GM20431 (cell line): ENCODE measurements around the gene GNB1L.
"Not testable (repeated sequence)": the region's sequence is repeated elsewhere in the genome, so short reads cannot be mapped to it uniquely, and the experiment has no call there.

Experiments used
- in situ Hi-C: fragments of 300-500 bp; cut with MseI, MboI; formaldehyde crosslinking; loops from one replicate; pipeline ENCODE4 v1.15.0; 2020; ENCODE audit warnings: low sequenced_read_pairs; ENCODE audit not compliant: unreplicated experiment

GNB1L gene

GRCh38 chr22:19802001-19802893 lies 52.4 kb downstream of the GNB1L start:
- in situ Hi-C loops, result no loop called here

- in situ Hi-C loops, result no loop called here
Observed at GRCh38 chr22:19801340-19802000, 53.2 kb downstream of the GNB1L start.

DNA sequence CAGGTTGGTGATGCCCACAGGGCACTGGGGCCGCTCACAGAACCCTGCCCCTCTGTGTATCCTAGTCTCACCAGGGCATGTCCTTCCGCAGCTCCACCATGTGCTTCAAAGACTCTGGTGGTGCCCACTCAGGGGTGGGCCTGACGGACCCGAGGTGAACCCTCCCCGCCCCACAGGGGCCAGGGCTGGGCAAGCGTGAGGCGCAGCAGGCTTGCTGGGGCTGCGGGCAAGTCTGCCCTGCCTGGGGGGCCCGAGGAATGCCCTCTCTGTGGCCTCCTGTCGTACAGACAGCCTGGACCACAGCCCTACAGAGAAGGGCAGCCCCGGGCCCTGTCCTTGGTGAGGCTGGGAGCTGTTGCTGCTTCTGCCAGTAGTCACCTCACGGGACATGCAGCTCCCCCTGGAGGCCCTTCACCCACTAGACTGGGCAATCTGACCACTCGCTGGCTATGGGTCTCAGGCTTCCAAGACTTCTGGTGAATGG lies 53.9 kb downstream of the GNB1L start:
- in situ Hi-C loops, result no loop called here

GRCh38 chr22:19800306-19800705 lies 54.4 kb downstream of the GNB1L start:
- in situ Hi-C loops, result no loop called here

GRCh38 chr22:19799322-19800190 lies 55.1 kb downstream of the GNB1L start:
- in situ Hi-C loops, result no loop called here

DNA sequence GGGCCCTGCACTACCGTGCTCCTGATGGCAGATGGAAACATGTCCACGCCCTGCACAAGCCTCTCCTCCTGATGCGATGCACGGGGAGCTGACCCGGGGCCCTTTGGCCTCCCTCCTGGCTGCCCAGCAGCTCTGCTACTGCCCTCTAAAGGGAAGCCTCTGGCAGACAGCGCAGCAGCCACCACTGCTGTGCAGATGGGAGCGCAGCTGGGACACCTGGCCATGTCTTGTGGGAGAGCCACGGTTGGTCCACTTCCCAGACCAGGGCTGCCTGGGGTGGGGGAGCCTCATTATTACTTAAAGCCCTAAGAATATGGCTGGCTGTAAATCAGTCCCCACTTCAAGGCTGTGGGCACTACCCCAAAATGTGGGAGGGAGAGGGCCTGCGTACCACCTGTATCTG lies 55.8 kb downstream of the GNB1L start:
- in situ Hi-C loops, result no loop called here

DNA sequence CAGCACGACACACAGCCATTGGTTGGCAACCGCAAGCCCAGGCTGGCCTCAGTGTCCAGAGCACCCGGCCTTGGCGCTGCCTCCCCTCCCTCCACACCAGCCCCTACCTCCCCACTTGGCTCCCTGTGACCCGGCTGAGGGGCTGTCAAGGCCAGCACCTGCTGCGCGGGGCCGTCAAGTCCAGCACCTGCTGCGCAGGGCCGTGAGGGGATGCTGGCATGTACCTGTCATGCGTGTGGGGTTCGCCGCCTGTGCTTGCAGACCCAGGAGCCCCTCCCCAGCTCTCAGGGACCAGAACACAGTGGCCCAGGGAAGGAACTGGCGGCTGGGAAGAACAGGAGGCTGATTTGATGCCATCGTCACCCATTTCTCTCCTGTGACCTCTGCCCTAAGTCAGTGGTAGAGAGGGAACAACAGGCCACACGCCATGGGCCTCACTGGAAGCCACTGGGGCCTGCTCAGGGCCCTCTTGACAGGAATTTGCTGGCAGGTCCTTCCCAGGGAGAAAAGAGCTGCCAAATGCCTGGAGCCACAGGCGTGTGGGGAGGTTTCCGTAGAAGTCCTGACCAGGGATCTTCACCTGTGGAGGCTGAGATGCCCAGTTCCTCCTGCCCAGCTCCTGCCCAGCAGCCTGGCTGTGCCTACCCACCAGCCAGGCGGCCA lies 56.5 kb downstream of the GNB1L start:
- in situ Hi-C loops, result no loop called here

- in situ Hi-C loops, result no loop called here
Observed at GRCh38 chr22:19797086-19798002, 57.3 kb downstream of the GNB1L start.

DNA sequence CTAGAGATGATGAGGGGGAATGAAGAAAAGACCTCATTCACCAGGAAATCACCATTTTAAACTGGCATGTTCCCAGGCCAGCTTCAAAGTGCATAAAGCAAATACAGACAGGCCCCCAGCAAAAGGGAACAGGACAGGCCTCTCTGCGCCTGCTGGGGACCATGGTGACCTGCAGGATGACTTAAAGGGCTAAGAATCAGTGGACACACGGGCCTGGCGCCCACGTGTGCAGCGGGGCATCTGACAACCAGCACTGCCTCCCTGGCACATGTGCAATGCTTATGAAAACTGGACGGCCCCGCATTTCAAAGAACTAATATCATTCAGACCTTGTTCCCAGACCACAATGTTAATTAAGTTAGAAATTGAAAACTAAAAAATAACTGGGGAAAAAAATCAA lies 58.5 kb downstream of the GNB1L start:
- in situ Hi-C loops, result no loop called here

DNA sequence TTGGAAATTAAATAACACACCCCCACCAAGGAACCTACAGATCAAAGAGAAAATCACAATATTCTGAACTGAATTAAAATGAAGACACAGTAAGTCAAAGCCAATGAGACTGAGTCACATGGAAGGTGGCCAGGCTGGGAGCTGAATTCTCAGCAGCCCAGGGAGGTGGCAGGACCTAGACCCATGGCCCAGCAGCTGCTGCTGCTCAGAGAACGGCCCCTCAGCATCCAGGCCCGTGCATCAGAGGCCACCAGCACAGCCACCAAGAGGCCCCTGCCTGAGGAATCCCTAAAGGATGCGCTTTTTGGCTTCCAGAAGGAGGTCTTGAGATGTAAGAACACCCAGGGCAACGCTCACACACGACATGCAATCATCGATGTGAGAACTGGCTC lies 59.1 kb downstream of the GNB1L start:
- in situ Hi-C loops, result no loop called here

GRCh38 chr22:19793661-19794310 lies 60.9 kb downstream of the GNB1L start:
- in situ Hi-C loops, result no loop called here

- in situ Hi-C loops, result no loop called here
Observed at GRCh38 chr22:19793161-19793560, 61.5 kb downstream of the GNB1L start.

DNA sequence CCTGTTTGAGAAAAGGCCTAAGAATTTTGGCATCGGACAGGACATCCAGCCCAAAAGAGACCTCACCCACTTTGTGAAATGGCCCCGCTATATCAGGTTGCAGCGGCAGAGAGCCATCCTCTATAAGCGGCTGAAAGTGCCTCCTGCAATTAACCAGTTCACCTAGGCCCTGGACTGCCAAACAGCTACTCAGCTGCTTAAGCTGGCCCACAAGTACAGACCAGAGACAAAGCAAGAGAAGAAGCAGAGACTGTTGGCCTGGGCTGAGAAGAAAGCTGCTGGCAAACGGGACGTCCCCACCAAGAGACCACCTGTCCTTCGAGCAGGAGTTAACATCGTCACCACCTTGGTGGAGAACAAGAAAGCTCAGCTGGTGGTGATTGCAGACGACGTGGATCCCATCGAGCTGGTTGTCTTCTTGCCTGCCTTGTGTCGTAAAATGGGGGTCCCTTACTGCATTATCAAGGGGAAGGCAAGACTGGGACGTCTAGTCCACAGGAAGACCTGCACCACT lies 62.2 kb downstream of the GNB1L start:
- in situ Hi-C loops, result not testable (repeated sequence)

GRCh38 chr22:19791894-19792293 lies 62.8 kb downstream of the GNB1L start:
- in situ Hi-C loops, result no loop called here

DNA sequence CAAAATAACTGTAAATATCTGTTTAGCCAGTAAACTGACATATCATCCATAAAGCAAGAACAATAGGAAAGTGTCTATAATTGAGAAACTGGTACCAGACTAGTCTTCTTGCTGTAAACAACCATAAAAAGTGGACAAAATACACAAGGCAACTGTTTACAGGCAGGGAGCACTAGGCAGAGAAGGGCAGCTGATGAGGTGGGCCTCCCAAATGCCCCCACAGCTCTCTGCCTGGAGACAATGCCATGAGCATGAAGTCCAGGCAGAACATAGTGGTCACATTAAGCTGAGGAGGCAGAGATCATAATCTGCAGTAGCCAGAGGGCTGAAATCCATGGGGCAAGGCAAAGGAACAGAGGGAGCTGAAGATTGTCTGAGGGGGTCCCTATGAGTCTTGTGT lies 63.4 kb downstream of the GNB1L start:
- in situ Hi-C loops, result no loop called here

DNA sequence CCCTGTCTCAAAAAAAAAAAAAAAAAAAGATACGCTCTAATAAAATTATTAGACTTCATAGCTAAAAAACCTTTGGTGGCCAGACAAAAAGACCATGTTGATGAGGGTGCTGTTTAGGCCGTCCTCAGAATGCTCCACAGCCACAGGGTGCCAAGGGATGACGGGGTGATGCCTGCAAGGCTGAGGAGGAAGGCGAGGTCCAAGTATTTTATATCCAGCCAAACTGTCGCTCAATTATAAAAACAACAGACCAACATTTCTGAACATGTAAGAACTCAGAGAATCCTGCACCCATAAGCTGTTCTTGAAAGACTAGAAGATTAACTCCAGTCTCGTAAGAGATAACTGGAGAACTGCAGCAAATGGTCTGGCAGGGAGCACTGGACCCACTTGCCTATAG lies 64.8 kb downstream of the GNB1L start:
- in situ Hi-C loops, result no loop called here

GRCh38 chr22:19789406-19789805 lies 65.3 kb downstream of the GNB1L start:
- in situ Hi-C loops, result no loop called here

DNA sequence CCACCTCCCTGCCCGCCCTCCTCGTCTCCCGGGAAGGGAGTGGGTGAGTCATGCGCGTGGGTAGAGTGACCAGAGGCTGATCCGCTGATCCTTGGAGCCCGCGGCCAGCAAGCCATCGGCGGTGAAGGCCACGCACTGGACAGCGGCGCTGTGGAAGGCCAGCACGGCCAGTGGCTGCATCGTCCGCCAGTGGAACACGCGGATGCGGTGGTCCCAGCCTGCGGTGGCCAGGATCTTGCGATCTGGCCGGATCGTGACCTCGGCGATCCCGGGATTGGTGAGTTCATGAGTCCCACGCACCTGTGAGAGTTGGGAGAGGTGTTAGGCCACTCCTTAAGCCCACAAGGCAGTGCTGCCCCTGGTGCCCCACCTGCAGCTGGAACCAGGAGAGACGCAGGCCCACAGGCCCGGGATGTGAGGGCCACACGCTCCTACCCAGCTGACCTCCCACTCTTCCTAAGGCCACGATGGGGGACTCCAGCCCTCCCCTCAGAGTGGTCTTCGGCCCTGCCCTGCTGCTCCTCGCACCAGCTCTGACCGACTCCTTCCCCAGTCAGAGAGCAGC lies 65.9 kb downstream of the GNB1L start:
- in situ Hi-C loops, result no loop called here
